Fibroblast of lung (primary cell): ENCODE data around the gene SLC30A2. TPM values are rescaled to one million over a fixed set of nuclear protein-coding genes. Genes with fewer than 3 reads are reported as not detected.

Experiments
- DNase-seq, 2 donors: peaks; one replicate each; pipeline versions ENCODE4 v3.0.0 to v3.0.0-alpha.2; 2010; ENCODE audit warnings: low read depth in 2 of 2
- H2AFZ ChIP-seq: 2 replicates; pipeline ENCODE4 v1.5.1; 2012; ENCODE audit warnings: low read length, control low read depth, inconsistent platforms
- H3K27ac ChIP-seq: 2 replicates; pipeline ENCODE4 v1.5.1; 2011; ENCODE audit warnings: low read length, control low read depth; ENCODE audit not compliant: insufficient read depth
- H3K27me3 ChIP-seq: 2 replicates; pipeline ENCODE4 v1.5.1; 2011; ENCODE audit warnings: mild to moderate bottlenecking, low read length; ENCODE audit not compliant: control insufficient read depth, insufficient read depth
- H3K36me3 ChIP-seq: 2 replicates; pipeline ENCODE4 v1.5.1; 2011; ENCODE audit warnings: low read length; ENCODE audit not compliant: control insufficient read depth, insufficient read depth
- H3K4me1 ChIP-seq: 2 replicates; pipeline ENCODE4 v1.5.1; 2011; ENCODE audit warnings: low read length; ENCODE audit not compliant: control insufficient read depth, insufficient read depth; ENCODE audit errors: extremely low read depth
- H3K4me2 ChIP-seq: 2 replicates; pipeline ENCODE4 v1.5.1; 2011; ENCODE audit warnings: low read length, control low read depth; ENCODE audit not compliant: insufficient read depth; ENCODE audit errors: extremely low read depth
- H3K4me3 ChIP-seq, 4 experiments: fragments of 200-600 bp in 1 of 4; sonication (generic) in 1 of 4; replicated peaks in 1 of 4; 2 replicates each; pipeline ENCODE4 v1.5.1; 2011 to 2016; ENCODE audit warnings: low read length in 4 of 4, low read depth in 3 of 4, mild to moderate bottlenecking in 3 of 4, control low read depth in 2 of 4, inconsistent platforms in 1 of 4, mixed read lengths in 1 of 4; ENCODE audit not compliant: insufficient read depth in 1 of 4; ENCODE audit errors: control extremely low read depth in 1 of 4
- H3K79me2 ChIP-seq: 2 replicates; pipeline ENCODE4 v1.5.1; 2012; ENCODE audit warnings: mild to moderate bottlenecking, low read length, inconsistent platforms; ENCODE audit not compliant: control insufficient read depth, insufficient read depth
- H3K9ac ChIP-seq: 2 replicates; pipeline ENCODE4 v1.5.1; 2011; ENCODE audit warnings: mild to moderate bottlenecking, low read length, control low read depth; ENCODE audit not compliant: insufficient read depth
- H3K9me3 ChIP-seq: 2 replicates; pipeline ENCODE4 v1.5.1; 2012; ENCODE audit warnings: low read depth, low read length; ENCODE audit not compliant: control insufficient read depth, insufficient read depth
- H4K20me1 ChIP-seq: 2 replicates; pipeline ENCODE4 v1.5.1; 2011; ENCODE audit warnings: low read length; ENCODE audit not compliant: control insufficient read depth, insufficient read depth; ENCODE audit errors: extremely low read depth
- CTCF ChIP-seq, 2 donors: IDR thresholded peaks in 1 of 2; conservative IDR thresholded peaks in 1 of 2; 1 replicate in 1 of 2; 2 replicates in 1 of 2; pipeline ENCODE4 v1.5.1; 2011 to 2012; ENCODE audit warnings: low read length in 2 of 2, control low read depth in 1 of 2, inconsistent platforms in 1 of 2, low read depth in 1 of 2, mild to moderate bottlenecking in 1 of 2
- EZH2 ChIP-seq: IDR thresholded peaks from 2 replicates; pipeline ENCODE4 v1.5.1; 2012; ENCODE audit warnings: low read length, control low read depth, mild to moderate bottlenecking; ENCODE audit errors: missing control alignments
- polyA plus RNA-seq, 2 donors: library from polyadenylated mRNA; depleted of rRNA in 1 of 2; stranded (reverse) in 1 of 2; unstranded in 1 of 2; fragments of >200 nt; gene quantifications; 2 replicates each; pipeline ENCODE4 v1.2.1, GENCODE V29; 2011 to 2012; ENCODE audit warnings: missing spikeins in 1 of 2
- total RNA-seq: library from RNA; depleted of rRNA; stranded (reverse); fragments of >200 nt; gene quantifications from 2 replicates; pipeline ENCODE4 v1.2.1, GENCODE V29; 2014

The SLC30A2 gene
- total and polyA plus RNA-seq, 2 donors (not counting 1 experiment from before 2014, with no cell fraction given), result not detected

GRCh38 chr1:26075421-26076144 lies 29.7 kb upstream of the SLC30A2 start:
- Histone ChIP-seq H3K36me3 (no peaks in the 10 kb centered on the region), H3K27me3 (peaks cover 21% of the 10 kb centered on the region), H3K4me2 (no peak overlapping the region), H3K9me3 (no peaks in the 10 kb centered on the region), H3K79me2 (no peaks in the 10 kb centered on the region), H2AFZ (no peak overlapping the region), H3K4me1 (no peaks in the 10 kb centered on the region), H4K20me1 (no peaks in the 10 kb centered on the region), H3K27ac (no peak overlapping the region), H3K9ac (no peak overlapping the region), H3K4me3 (no peak overlapping the region)
- TF ChIP-seq CTCF (conservative IDR thresholded peaks at IDR 0.05 in 1 of 2, IDR thresholded peaks at IDR 0.05 in 1 of 2; ENCODE audit: low read depth in 1 of 2, low read length in 2 of 2) (no peak), EZH2 (no peak)
- DNase-seq, result no peak

GRCh38 chr1:26072305-26072704 lies 26.4 kb upstream of the SLC30A2 start:
- no peak overlapping the region for H3K27ac ChIP-seq
- no peaks in the 10 kb centered on the region for H3K4me1 ChIP-seq
- no peak overlapping the region for H3K4me2 ChIP-seq
- TF ChIP-seq EZH2 (no peak), CTCF (conservative IDR thresholded peaks at IDR 0.05 in 1 of 2, IDR thresholded peaks at IDR 0.05 in 1 of 2; ENCODE audit: low read depth in 1 of 2, low read length in 2 of 2) (no peak)
- no peak overlapping the region for H3K4me3 ChIP-seq
- no peaks in the 10 kb centered on the region for H3K36me3 ChIP-seq
- H3K27me3 ChIP-seq, result peaks cover 25% of the 10 kb centered on the region
- no peaks in the 10 kb centered on the region for H4K20me1 ChIP-seq
- no peak overlapping the region for H3K9ac ChIP-seq
- no peak overlapping the region for H2AFZ ChIP-seq
- DNase-seq, result no peak
- no peaks in the 10 kb centered on the region for H3K79me2 ChIP-seq
- H3K9me3 ChIP-seq, result no peaks in the 10 kb centered on the region

GRCh38 chr1:26070963-26071342 lies 25.0 kb upstream of the SLC30A2 start:
- H3K27me3 ChIP-seq, result peaks cover 22% of the 10 kb centered on the region
- H2AFZ ChIP-seq, result no peak overlapping the region
- TF ChIP-seq CTCF (conservative IDR thresholded peaks at IDR 0.05 in 1 of 2, IDR thresholded peaks at IDR 0.05 in 1 of 2; ENCODE audit: low read depth in 1 of 2, low read length in 2 of 2) (no peak), EZH2 (no peak)
- DNase-seq, result no peak
- H3K4me1 ChIP-seq, result no peaks in the 10 kb centered on the region
- H3K4me2 ChIP-seq, result no peak overlapping the region
- no peaks in the 10 kb centered on the region for H3K36me3 ChIP-seq
- H3K79me2 ChIP-seq, result no peaks in the 10 kb centered on the region
- no peaks in the 10 kb centered on the region for H3K9me3 ChIP-seq
- no peak overlapping the region for H3K9ac ChIP-seq
- no peak overlapping the region for H3K27ac ChIP-seq
- H4K20me1 ChIP-seq, result no peaks in the 10 kb centered on the region
- no peak overlapping the region for H3K4me3 ChIP-seq
